ENCODE measurements around the gene AFAP1L2.
"Not testable (repeated sequence)": the region's sequence is repeated elsewhere in the genome, so short reads cannot be mapped to it uniquely, and the experiment has no call there.

- TF ChIP-seq CTCF (conservative IDR thresholded peaks at IDR 0.05; ENCODE audit: low read length); EZH2phosphoT487 (IDR thresholded peaks at IDR 0.05; ENCODE audit: borderline replicate concordance, low read depth, low read length): not testable (repeated sequence)
Measured at GRCh38 chr10:114349071-114349470, 55.2 kb downstream of the AFAP1L2 start.
